ENCODE measurements around the gene SLC16A2.

DNA sequence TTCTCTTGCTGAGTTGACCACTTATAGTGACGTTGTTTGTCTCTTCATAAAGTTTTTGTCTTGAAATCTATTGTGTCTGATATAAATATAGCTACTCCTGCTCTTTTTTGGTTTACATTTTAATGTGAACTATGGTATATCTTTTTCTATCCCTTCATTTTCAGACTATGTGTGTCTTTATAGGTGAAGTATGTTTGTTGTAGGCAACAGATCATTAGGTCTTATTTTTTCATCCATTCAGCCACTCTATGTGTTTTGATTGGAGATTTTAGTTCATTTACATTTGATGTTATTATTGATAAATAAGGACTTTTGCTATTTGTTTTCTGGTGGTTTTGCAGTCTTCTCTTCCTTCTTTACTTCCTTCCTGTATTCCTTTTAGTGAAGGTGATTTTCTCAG, 44.0 kb upstream of the SLC16A2 start:
- TF ChIP-seq POLR2A (IDR thresholded peaks at IDR 0.05) (no peak), EP300 (IDR thresholded peaks at IDR 0.05) (no peak)
- TF ChIP-seq, protein P1, sequence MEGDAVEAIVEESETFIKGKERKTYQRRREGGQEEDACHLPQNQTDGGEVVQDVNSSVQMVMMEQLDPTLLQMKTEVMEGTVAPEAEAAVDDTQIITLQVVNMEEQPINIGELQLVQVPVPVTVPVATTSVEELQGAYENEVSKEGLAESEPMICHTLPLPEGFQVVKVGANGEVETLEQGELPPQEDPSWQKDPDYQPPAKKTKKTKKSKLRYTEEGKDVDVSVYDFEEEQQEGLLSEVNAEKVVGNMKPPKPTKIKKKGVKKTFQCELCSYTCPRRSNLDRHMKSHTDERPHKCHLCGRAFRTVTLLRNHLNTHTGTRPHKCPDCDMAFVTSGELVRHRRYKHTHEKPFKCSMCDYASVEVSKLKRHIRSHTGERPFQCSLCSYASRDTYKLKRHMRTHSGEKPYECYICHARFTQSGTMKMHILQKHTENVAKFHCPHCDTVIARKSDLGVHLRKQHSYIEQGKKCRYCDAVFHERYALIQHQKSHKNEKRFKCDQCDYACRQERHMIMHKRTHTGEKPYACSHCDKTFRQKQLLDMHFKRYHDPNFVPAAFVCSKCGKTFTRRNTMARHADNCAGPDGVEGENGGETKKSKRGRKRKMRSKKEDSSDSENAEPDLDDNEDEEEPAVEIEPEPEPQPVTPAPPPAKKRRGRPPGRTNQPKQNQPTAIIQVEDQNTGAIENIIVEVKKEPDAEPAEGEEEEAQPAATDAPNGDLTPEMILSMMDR (IDR thresholded peaks at IDR 0.05) = no peak
